HepG2 (cell line): ENCODE measurements around the gene TUBA4B. TPM values are rescaled to one million over a fixed set of nuclear protein-coding genes. Genes with fewer than 3 reads are reported as not detected.

Experiments
- ATF5 ChIP-seq: sonication (generic); formaldehyde crosslinking; IDR thresholded peaks from 2 replicates; pipeline ENCODE4 v1.4.0; 2020; ENCODE audit warnings: mild to moderate bottlenecking, low read depth, missing genetic modification reagents
- MLLT10 ChIP-seq: sonication (generic); formaldehyde crosslinking; IDR thresholded peaks from 2 replicates; pipeline ENCODE4 v1.4.0; 2020; ENCODE audit warnings: missing genetic modification reagents
- SIX4 ChIP-seq: sonication (generic); formaldehyde crosslinking; IDR thresholded peaks from 2 replicates; pipeline ENCODE4 v1.4.0; 2020; ENCODE audit warnings: missing genetic modification reagents
- TRIM24 ChIP-seq: sonication (generic); formaldehyde crosslinking; IDR thresholded peaks from 2 replicates; pipeline ENCODE4 v1.8.0; 2022; ENCODE audit warnings: mild to moderate bottlenecking, missing genetic modification reagents
- ZC3H13 ChIP-seq: sonication (generic); formaldehyde crosslinking; IDR thresholded peaks from 2 replicates; pipeline ENCODE4 v1.8.1; 2023; ENCODE audit warnings: mild to moderate bottlenecking, missing genetic modification reagents, moderate library complexity
- ZNF331 ChIP-seq: sonication (generic); formaldehyde crosslinking; IDR thresholded peaks from 2 replicates; pipeline ENCODE4 v1.4.0; 2020; ENCODE audit warnings: missing genetic modification reagents
- ZNF775 ChIP-seq: sonication (generic); formaldehyde crosslinking; IDR thresholded peaks from 2 replicates; pipeline ENCODE4 v1.4.0; 2020; ENCODE audit warnings: missing genetic modification reagents, mild to moderate bottlenecking, moderate library complexity, borderline replicate concordance
- ZZZ3 ChIP-seq: sonication (generic); formaldehyde crosslinking; IDR thresholded peaks from 2 replicates; pipeline ENCODE4 v1.4.0; 2020; ENCODE audit warnings: missing genetic modification reagents, mild to moderate bottlenecking, borderline replicate concordance
- polyA plus RNA-seq, 8 experiments: library from polyadenylated mRNA; depleted of rRNA in 3 of 8; stranded (reverse) in 7 of 8; unstranded in 1 of 8; fragments of >200 nt; fragmentation: Illumina TruSeq in 4 of 8; extraction: Trizol in 4 of 8; gene quantifications; 2 replicates each; pipeline versions ENCODE4 v1.2.1 to v1.2.3, GENCODE V29; 2011 to 2016; ENCODE audit warnings: low read depth in 4 of 8, missing spikeins in 1 of 8, mixed read lengths in 1 of 8; ENCODE audit not compliant: insufficient read depth in 1 of 8
- total RNA-seq, 5 experiments: library from RNA; depleted of rRNA; stranded (reverse); fragments of >200 nt; fragmentation: Illumina TruSeq; extraction: Trizol; gene quantifications; 2 replicates each; pipeline ENCODE4 v1.2.3, GENCODE V29; 2016; ENCODE audit warnings: low read depth in 1 of 5
- TF ChIP-seq, protein P1 (sequence below): sonication (generic); formaldehyde crosslinking; IDR thresholded peaks from 2 replicates; pipeline ENCODE4 v1.8.1; 2023; ENCODE audit warnings: mild to moderate bottlenecking, moderate library complexity, missing genetic modification reagents
- TF ChIP-seq, protein P2 (sequence below): sonication (generic); formaldehyde crosslinking; IDR thresholded peaks from 2 replicates; pipeline ENCODE4 v1.4.0; 2020; ENCODE audit warnings: missing genetic modification reagents
- TF ChIP-seq, protein P3 (sequence below): sonication (generic); formaldehyde crosslinking; IDR thresholded peaks from 2 replicates; pipeline ENCODE4 v1.4.0; 2020; ENCODE audit warnings: mild to moderate bottlenecking, missing genetic modification reagents
- TF ChIP-seq, protein P4 (sequence below): sonication (generic); formaldehyde crosslinking; IDR thresholded peaks from 2 replicates; pipeline ENCODE4 v1.8.1; 2023; ENCODE audit warnings: mild to moderate bottlenecking, missing genetic modification reagents

Gene TUBA4B
- total and polyA plus RNA-seq, 2 of the 13 experiments (the other 11 are each of a cell fraction or from before 2014, with no cell fraction given) = 0.18 to 0.22 TPM

GRCh38 chr2:219218732-219219701, 34.0 kb upstream of the TUBA4B start, which contains the start of gene ABCB6 (continued):
- TF ChIP-seq, protein P1, sequence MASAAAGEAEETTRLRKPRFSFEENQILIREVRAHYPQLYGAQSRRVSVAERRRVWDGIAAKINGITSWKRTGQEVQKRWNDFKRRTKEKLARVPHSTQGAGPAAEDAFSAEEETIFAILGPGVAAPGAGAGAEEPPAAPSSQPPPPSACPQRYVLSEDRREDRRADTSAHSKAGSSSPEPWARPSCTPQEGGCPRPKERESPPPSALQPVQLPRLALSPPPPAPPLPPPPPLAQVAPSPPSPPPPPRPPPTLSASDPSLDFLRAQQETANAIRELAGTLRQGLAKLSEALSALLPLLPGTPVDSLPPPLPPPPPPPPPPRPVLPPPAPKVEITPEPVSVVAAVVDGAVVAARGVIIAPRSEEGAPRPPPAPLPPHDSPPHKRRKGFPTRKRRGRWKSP (CRISPR knock-in tag) = peak; percentile 96
- TF ChIP-seq, protein P2, sequence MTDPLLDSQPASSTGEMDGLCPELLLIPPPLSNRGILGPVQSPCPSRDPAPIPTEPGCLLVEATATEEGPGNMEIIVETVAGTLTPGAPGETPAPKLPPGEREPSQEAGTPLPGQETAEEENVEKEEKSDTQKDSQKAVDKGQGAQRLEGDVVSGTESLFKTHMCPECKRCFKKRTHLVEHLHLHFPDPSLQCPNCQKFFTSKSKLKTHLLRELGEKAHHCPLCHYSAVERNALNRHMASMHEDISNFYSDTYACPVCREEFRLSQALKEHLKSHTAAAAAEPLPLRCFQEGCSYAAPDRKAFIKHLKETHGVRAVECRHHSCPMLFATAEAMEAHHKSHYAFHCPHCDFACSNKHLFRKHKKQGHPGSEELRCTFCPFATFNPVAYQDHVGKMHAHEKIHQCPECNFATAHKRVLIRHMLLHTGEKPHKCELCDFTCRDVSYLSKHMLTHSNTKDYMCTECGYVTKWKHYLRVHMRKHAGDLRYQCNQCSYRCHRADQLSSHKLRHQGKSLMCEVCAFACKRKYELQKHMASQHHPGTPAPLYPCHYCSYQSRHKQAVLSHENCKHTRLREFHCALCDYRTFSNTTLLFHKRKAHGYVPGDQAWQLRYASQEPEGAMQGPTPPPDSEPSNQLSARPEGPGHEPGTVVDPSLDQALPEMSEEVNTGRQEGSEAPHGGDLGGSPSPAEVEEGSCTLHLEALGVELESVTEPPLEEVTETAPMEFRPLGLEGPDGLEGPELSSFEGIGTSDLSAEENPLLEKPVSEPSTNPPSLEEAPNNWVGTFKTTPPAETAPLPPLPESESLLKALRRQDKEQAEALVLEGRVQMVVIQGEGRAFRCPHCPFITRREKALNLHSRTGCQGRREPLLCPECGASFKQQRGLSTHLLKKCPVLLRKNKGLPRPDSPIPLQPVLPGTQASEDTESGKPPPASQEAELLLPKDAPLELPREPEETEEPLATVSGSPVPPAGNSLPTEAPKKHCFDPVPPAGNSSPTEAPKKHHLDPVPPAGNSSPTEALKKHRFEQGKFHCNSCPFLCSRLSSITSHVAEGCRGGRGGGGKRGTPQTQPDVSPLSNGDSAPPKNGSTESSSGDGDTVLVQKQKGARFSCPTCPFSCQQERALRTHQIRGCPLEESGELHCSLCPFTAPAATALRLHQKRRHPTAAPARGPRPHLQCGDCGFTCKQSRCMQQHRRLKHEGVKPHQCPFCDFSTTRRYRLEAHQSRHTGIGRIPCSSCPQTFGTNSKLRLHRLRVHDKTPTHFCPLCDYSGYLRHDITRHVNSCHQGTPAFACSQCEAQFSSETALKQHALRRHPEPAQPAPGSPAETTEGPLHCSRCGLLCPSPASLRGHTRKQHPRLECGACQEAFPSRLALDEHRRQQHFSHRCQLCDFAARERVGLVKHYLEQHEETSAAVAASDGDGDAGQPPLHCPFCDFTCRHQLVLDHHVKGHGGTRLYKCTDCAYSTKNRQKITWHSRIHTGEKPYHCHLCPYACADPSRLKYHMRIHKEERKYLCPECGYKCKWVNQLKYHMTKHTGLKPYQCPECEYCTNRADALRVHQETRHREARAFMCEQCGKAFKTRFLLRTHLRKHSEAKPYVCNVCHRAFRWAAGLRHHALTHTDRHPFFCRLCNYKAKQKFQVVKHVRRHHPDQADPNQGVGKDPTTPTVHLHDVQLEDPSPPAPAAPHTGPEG = no peak
- TF ChIP-seq TRIM24 (CRISPR knock-in tag) (no peak), ZC3H13 (CRISPR knock-in tag) (peak; percentile 99), ZNF331 (peak; percentile 80), ATF5 (CRISPR knock-in tag) (0 out of 2 replicates have a peak, but pooled peaks have one; percentile 84), SIX4 (CRISPR knock-in tag) (peak; percentile 64; the same call in 1 of the 2 replicates), MLLT10 (CRISPR knock-in tag) (no peak), ZNF775 (no peak; the same call in 1 of the 2 replicates), ZZZ3 (peak; percentile 96)
- TF ChIP-seq, protein P3, sequence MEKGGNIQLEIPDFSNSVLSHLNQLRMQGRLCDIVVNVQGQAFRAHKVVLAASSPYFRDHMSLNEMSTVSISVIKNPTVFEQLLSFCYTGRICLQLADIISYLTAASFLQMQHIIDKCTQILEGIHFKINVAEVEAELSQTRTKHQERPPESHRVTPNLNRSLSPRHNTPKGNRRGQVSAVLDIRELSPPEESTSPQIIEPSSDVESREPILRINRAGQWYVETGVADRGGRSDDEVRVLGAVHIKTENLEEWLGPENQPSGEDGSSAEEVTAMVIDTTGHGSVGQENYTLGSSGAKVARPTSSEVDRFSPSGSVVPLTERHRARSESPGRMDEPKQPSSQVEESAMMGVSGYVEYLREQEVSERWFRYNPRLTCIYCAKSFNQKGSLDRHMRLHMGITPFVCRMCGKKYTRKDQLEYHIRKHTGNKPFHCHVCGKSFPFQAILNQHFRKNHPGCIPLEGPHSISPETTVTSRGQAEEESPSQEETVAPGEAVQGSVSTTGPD = no peak
- TF ChIP-seq, protein P4, sequence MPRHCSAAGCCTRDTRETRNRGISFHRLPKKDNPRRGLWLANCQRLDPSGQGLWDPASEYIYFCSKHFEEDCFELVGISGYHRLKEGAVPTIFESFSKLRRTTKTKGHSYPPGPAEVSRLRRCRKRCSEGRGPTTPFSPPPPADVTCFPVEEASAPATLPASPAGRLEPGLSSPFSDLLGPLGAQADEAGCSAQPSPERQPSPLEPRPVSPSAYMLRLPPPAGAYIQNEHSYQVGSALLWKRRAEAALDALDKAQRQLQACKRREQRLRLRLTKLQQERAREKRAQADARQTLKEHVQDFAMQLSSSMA = peak; percentile 47; the same call in 1 of the 2 replicates
